ENCODE results near the gene DDAH1. TPM values are rescaled to one million over a fixed set of nuclear protein-coding genes. Genes with fewer than 3 reads are reported as not detected.

Gene DDAH1
- total and polyA plus RNA-seq, 2 of the 4 experiments (the other 2 are of a cell fraction): 78.0 to 94.5 TPM

- H3K4me2 ChIP-seq (ENCODE audit: low read depth, low read length): no peak overlapping the region
- H4K20me1 ChIP-seq (ENCODE audit: insufficient read depth, low read length): no peaks in the 10 kb centered on the region
- no peak overlapping the region for H2AK5ac ChIP-seq (ENCODE audit: low read depth, low read length)
- H4K91ac ChIP-seq (ENCODE audit: insufficient read depth, low read depth, low read length): no peak overlapping the region
- no peak overlapping the region for H3K56ac ChIP-seq (ENCODE audit: extremely low read depth, insufficient read depth, low read length)
- ChIA-PET CTCF (no interaction called here), POLR2A (ENCODE audit: unreplicated experiment) (no interaction called here)
- H3K79me1 ChIP-seq (ENCODE audit: low read depth in 1 of 2, low read length in 2 of 2): peaks cover 34 to 60% of the 10 kb centered on the region in 2 experiments
- no CpG with 5 or more reads among the region's 4 CpGs for WGBS, 2 experiments (ENCODE audit: extremely low coverage in 2 of 2, insufficient read length in 1 of 2)
- H3K9me1 ChIP-seq (ENCODE audit: insufficient read depth, low read length): peaks cover 5% of the 10 kb centered on the region; the same call in 1 of the 2 replicates
- H3K23ac ChIP-seq (ENCODE audit: low read depth, low read length): no peak overlapping the region
- no peak overlapping the region for H3K4ac ChIP-seq (ENCODE audit: low read depth, low read length)
- intact Hi-C loops (cut with micrococcal nuclease): no loop called here
- no peak overlapping the region for H2BK20ac ChIP-seq (ENCODE audit: low read depth, low read length)
- peaks cover 21% of the 10 kb centered on the region for H3K36me3 ChIP-seq (ENCODE audit: control insufficient read depth, insufficient read depth, low read length)
- no peak overlapping the region for H3K18ac ChIP-seq (ENCODE audit: low read depth, low read length)
- H3K14ac ChIP-seq (replicated peaks; ENCODE audit: low read depth, low read length): no peak overlapping the region
- no TSS peak for BruUV-seq (replicated peaks)
- H3K27me3 ChIP-seq (ENCODE audit: control insufficient read depth, insufficient read depth, low read length): no peaks in the 10 kb centered on the region
- H4K5ac ChIP-seq (ENCODE audit: low read depth, low read length): no peak overlapping the region
- no peak overlapping the region for H3K9ac ChIP-seq (ENCODE audit: low read depth, low read length)
- no peak overlapping the region for H3K4me3 ChIP-seq (ENCODE audit: insufficient read depth, low read depth, low read length)
- no peak overlapping the region for H2BK5ac ChIP-seq (ENCODE audit: low read depth, low read length, poor library complexity, severe bottlenecking)
- dilution Hi-C loops (cut with HindIII; ENCODE audit: low sequenced_read_pairs, unreplicated experiment): no loop called here
- no peak overlapping the region for H4K8ac ChIP-seq (ENCODE audit: low read depth in 2 of 2, low read length in 2 of 2)
- H3K4me1 ChIP-seq (ENCODE audit: control insufficient read depth, insufficient read depth, low read length): peaks cover 2% of the 10 kb centered on the region; the same call in 1 of the 2 replicates
- no peak overlapping the region for H3K27ac ChIP-seq (ENCODE audit: insufficient read depth, low read length)
- in situ Hi-C loops (cut with MboI; ENCODE audit: low sequenced_read_pairs): no loop called here
- H3K9me3 ChIP-seq (ENCODE audit: control insufficient read depth, insufficient read depth, low read length): no peaks in the 10 kb centered on the region
- no peak overlapping the region for H2BK120ac ChIP-seq (ENCODE audit: low read depth, low read length)
- no peak overlapping the region for H2AK9ac ChIP-seq (replicated peaks; ENCODE audit: low read depth, low read length, poor library complexity)
- no peak overlapping the region for H2AFZ ChIP-seq (replicated peaks; ENCODE audit: low read length, poor library complexity)
- ATAC-seq (ENCODE audit: low read depth) (no peak), DNase-seq (no peak)
- H2BK15ac ChIP-seq (ENCODE audit: low read depth, low read length): no peak overlapping the region
- no peak for TF ChIP-seq FOS (IDR thresholded peaks at IDR 0.05; ENCODE audit: low read depth, low read length)
- no peak for TF ChIP-seq POLR2A (IDR thresholded peaks at IDR 0.05; ENCODE audit: low read depth, low read length)
- TF ChIP-seq BHLHE40 (IDR thresholded peaks at IDR 0.05; ENCODE audit: low read depth, low read length): no peak
- TF ChIP-seq CEBPB (IDR thresholded peaks at IDR 0.05; ENCODE audit: low read depth, low read length): no peak
- no peak for TF ChIP-seq MAFK (IDR thresholded peaks at IDR 0.05; ENCODE audit: low read depth, low read length)
- no peak for TF ChIP-seq NFE2L2 (IDR thresholded peaks at IDR 0.05; ENCODE audit: low read depth, low read length)
- TF ChIP-seq MXI1 (IDR thresholded peaks at IDR 0.05; ENCODE audit: borderline replicate concordance, low read depth, low read length): no peak
- no peak for TF ChIP-seq RAD21 (IDR thresholded peaks at IDR 0.05; ENCODE audit: low read length)
- no peak for TF ChIP-seq CTCF (conservative IDR thresholded peaks at IDR 0.05; ENCODE audit: low read depth, low read length)
- TF ChIP-seq MAZ (IDR thresholded peaks at IDR 0.05; ENCODE audit: borderline replicate concordance, low read depth, low read length): no peak
- TF ChIP-seq CHD1 (IDR thresholded peaks at IDR 0.05; ENCODE audit: low read depth, low read length): no peak
- TF ChIP-seq ELK1 (IDR thresholded peaks at IDR 0.05; ENCODE audit: borderline replicate concordance, low read depth, low read length): no peak
- no peak for TF ChIP-seq RCOR1 (IDR thresholded peaks at IDR 0.05; ENCODE audit: insufficient replicate concordance, low read length)
- TF ChIP-seq RFX5 (IDR thresholded peaks at IDR 0.05; ENCODE audit: low read depth, low read length): no peak
- TF ChIP-seq, protein P1, sequence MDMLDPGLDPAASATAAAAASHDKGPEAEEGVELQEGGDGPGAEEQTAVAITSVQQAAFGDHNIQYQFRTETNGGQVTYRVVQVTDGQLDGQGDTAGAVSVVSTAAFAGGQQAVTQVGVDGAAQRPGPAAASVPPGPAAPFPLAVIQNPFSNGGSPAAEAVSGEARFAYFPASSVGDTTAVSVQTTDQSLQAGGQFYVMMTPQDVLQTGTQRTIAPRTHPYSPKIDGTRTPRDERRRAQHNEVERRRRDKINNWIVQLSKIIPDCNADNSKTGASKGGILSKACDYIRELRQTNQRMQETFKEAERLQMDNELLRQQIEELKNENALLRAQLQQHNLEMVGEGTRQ (IDR thresholded peaks at IDR 0.05; ENCODE audit: low read depth, low read length): no peak
- TF ChIP-seq SMC3 (IDR thresholded peaks at IDR 0.05; ENCODE audit: low read depth, low read length): no peak
Observed at GRCh38 chr1:85352055-85352454, 112.9 kb downstream of the DDAH1 start.
